Stomach (tissue), 9 donors: ENCODE data around the gene BAIAP2L1. TPM values are rescaled to one million over a fixed set of nuclear protein-coding genes. Genes with fewer than 3 reads are reported as not detected.

Experiments
- DNase-seq, 2 donors: peaks; one replicate each; pipeline versions ENCODE4 v3.0.0 to v3.0.0-alpha.2; 2013 to 2019
- H3K27ac ChIP-seq, 5 donors: fragments of 200-600 bp in 4 of 5; sonication (generic) in 4 of 5; one replicate each; pipeline ENCODE4 v1.5.1; 2013 to 2019; ENCODE audit warnings: mild to moderate bottlenecking in 1 of 5, moderate library complexity in 1 of 5
- H3K27me3 ChIP-seq, 3 donors: fragments of 200-600 bp; sonication (generic); one replicate each; pipeline ENCODE4 v1.5.1; 2017 to 2019; ENCODE audit warnings: mixed run types in 1 of 3
- H3K36me3 ChIP-seq, 4 donors: fragments of 200-600 bp; sonication (generic); 1 replicate in 3 of 4; 2 replicates in 1 of 4; pipeline ENCODE4 v1.5.1; 2016 to 2019
- H3K4me1 ChIP-seq, 4 donors: fragments of 200-600 bp; sonication (generic); one replicate each; pipeline ENCODE4 v1.5.1; 2016 to 2019
- H3K4me3 ChIP-seq, 4 donors: fragments of 200-600 bp; sonication (generic) in 3 of 4; one replicate each; pipeline ENCODE4 v1.5.1; 2016 to 2019; ENCODE audit warnings: mild to moderate bottlenecking in 1 of 4
- H3K9me3 ChIP-seq, 4 donors: fragments of 200-600 bp; sonication (generic); one replicate each; pipeline ENCODE4 v1.5.1; 2016 to 2019
- EP300 ChIP-seq: sonication (generic); formaldehyde crosslinking; IDR thresholded peaks from one replicate; pipeline ENCODE4 v1.6.1; 2017; ENCODE audit warnings: antibody characterized with exemption
- POLR2A ChIP-seq, 4 donors: fragments of 450-650 bp; IDR thresholded peaks; one replicate each; pipeline ENCODE4 v1.6.1; 2016; ENCODE audit warnings: antibody characterized with exemption in 4 of 4, control low read depth in 2 of 4, mild to moderate bottlenecking in 1 of 4, moderate library complexity in 1 of 4
- POLR2AphosphoS5 ChIP-seq, 3 donors: sonication (generic); formaldehyde crosslinking; IDR thresholded peaks; one replicate each; pipeline ENCODE4 v1.6.1; 2016; ENCODE audit warnings: antibody characterized with exemption in 3 of 3
- WGBS, 5 donors: extraction: QIAGEN DNeasy Blood & Tissue Kit in 3 of 5; methylation state at CpG; one replicate each; pipeline versions ENCODE4 v1.1.5 to v1.1.7; 2013 to 2018; 5-methylcytosine and 5-hydroxymethylcytosine counted together
- intact Hi-C: fragments of 100-400 bp; cut with DNase I; formaldehyde crosslinking; loops from one replicate; pipeline ENCODE4 v1.15.1; 2023; ENCODE audit warnings: low total_unique reads
- polyA plus RNA-seq, 3 donors: library from polyadenylated mRNA; stranded (reverse); fragments of 200-250 nt; gene quantifications; one replicate each; pipeline ENCODE4 v1.2.3, GENCODE V29; 2013
- total RNA-seq, 5 donors: library from RNA; depleted of rRNA; stranded (reverse); fragments of >200 nt; gene quantifications; one replicate each; pipeline versions ENCODE4 v1.1.0 to v1.2.3, GENCODE V29; 2014 to 2016
- TF ChIP-seq, protein P1 (sequence below), 7 experiments: fragments of 450-650 bp in 4 of 7; fragments of 200-600 bp in 3 of 7; sonication (generic) in 3 of 7; IDR thresholded peaks; one replicate each; pipeline ENCODE4 v1.5.1; 2016 to 2019; ENCODE audit warnings: antibody characterized with exemption in 7 of 7, control low read depth in 2 of 7, mild to moderate bottlenecking in 1 of 7
- donor health status: healthy with polysubstance abuse.
- donor health status: Bipolar disorder and iron deficiency.
- donor health status: healthy.

The BAIAP2L1 gene
- total and polyA plus RNA-seq, 8 donors, result 20.6 to 78.2 (median 50.0) TPM

DNA sequence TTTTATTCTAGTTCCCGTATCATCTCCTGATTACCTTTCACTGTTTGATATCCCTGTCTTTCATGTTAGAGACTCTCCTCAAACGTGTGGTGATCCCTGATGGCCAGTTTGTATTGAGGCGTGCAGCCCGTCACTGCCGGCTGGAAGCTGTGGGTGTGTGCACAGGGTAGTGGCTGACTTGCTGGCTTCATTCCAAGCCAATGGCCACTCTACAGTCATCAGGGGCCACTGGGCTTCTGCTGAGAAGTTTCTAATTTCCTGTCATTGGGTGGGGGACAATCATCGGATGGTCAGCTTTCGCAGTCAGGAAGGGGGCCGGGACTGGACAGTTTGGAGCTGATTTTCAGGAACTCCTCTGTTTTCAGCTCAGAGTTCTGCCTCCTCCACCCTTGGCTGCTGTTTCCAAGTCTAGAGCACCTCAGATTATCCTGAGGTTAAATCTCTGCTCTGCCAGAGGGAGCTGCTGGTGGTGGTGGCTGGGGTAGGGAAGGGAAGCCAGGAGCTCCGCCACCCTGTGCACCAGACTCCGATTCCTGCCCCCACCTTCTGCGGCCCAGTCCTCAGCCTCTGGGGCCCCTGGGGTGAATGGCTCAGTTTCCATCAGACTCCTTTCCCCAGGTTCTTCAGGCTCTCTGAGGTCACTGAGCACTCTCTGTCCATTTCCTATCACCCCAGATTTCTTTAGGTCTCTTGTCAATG is 34.9 kb downstream of the BAIAP2L1 start:
- intact Hi-C loops, result no loop called here
- TF ChIP-seq POLR2A (IDR thresholded peaks at IDR 0.05), result no peak
- TF ChIP-seq, protein P1, sequence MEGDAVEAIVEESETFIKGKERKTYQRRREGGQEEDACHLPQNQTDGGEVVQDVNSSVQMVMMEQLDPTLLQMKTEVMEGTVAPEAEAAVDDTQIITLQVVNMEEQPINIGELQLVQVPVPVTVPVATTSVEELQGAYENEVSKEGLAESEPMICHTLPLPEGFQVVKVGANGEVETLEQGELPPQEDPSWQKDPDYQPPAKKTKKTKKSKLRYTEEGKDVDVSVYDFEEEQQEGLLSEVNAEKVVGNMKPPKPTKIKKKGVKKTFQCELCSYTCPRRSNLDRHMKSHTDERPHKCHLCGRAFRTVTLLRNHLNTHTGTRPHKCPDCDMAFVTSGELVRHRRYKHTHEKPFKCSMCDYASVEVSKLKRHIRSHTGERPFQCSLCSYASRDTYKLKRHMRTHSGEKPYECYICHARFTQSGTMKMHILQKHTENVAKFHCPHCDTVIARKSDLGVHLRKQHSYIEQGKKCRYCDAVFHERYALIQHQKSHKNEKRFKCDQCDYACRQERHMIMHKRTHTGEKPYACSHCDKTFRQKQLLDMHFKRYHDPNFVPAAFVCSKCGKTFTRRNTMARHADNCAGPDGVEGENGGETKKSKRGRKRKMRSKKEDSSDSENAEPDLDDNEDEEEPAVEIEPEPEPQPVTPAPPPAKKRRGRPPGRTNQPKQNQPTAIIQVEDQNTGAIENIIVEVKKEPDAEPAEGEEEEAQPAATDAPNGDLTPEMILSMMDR (IDR thresholded peaks at IDR 0.05), result no peak
- TF ChIP-seq POLR2AphosphoS5 (IDR thresholded peaks at IDR 0.05), result no peak
- TF ChIP-seq EP300, result no peak
- no peaks in the 10 kb centered on the region for H3K27me3 ChIP-seq
- H3K4me1 ChIP-seq, result peaks cover 29 to 43% (median 35%) of the 10 kb centered on the region in 4 donors
- no peaks in the 10 kb centered on the region for H3K9me3 ChIP-seq
- DNase-seq, result peak; percentile 73 to 74
- 32 to 55% (median 53%) methylated on average over 11 of the region's 11 CpGs for WGBS, 5 donors
- H3K4me3 ChIP-seq, result no peak overlapping the region
- H3K36me3 ChIP-seq, result no peaks in the 10 kb centered on the region
- peak overlapping the region; percentile 79 to 86 (median 81) for H3K27ac ChIP-seq

DNA sequence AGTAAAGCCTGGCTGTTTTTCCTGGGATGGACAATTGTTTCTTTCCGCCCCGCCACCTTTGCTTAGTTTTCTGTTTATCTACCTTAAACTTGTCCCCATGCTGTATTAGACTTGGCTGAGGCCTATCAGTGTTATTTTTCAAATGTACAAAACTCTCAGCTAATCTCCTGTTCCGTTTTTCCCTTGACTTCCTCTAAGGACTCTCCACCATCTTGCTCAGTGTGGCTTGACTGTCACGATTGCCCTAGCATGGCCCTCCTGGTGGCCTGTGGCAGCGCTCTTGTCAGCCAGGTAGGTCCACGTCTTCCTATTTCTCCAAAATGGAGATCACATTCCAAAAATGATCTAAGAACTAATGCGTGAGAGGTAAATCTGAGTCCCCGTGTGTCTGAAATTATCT is 36.7 kb downstream of the BAIAP2L1 start:
- DNase-seq, result peak in 1 of 2 donors; percentile 26
- TF ChIP-seq EP300, result no peak
- TF ChIP-seq POLR2AphosphoS5 (IDR thresholded peaks at IDR 0.05), result peak in 1 of 3 donors; percentile 24
- H3K4me3 ChIP-seq, result no peak overlapping the region
- peaks cover 34 to 47% (median 38%) of the 10 kb centered on the region in 4 donors for H3K4me1 ChIP-seq
- no peaks in the 10 kb centered on the region for H3K27me3 ChIP-seq
- WGBS, 5 donors, result 56 to 74% (median 61%) methylated on average over 8 of the region's 8 CpGs
- peak overlapping the region; percentile 63 to 85 (median 65) for H3K27ac ChIP-seq
- H3K9me3 ChIP-seq, result no peaks in the 10 kb centered on the region
- no peaks in the 10 kb centered on the region for H3K36me3 ChIP-seq
- intact Hi-C loops, result no loop called here

DNA sequence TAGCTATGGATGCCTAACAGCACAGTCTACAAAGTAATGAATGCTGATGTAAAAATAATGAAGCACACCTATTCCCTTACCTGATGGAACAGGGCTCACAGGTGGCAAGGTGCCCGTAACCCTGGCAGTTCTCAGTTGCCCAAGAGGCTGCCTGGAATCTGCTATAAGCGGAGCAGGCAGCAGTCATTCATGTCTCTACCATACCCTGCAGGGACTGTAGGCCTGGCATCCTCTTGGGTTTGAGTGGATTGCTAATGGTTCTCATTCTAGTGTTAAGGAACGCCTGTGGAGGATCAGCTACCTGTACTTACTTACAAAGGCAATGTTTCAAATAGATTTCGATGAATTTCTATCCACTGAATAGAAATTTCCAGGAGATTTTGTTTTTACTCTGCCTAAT is 38.4 kb downstream of the BAIAP2L1 start:
- Histone ChIP-seq H3K27ac (peak overlapping the region in 4 of 5 donors; percentile 26 to 77 (median 47)), H3K36me3 (no peaks in the 10 kb centered on the region), H3K27me3 (no peaks in the 10 kb centered on the region), H3K4me3 (no peak overlapping the region), H3K9me3 (no peaks in the 10 kb centered on the region), H3K4me1 (peaks cover 27 to 42% (median 36%) of the 10 kb centered on the region in 4 donors)
- intact Hi-C loops, result no loop called here
- DNase-seq, result peak in 1 of 2 donors; percentile 41
- TF ChIP-seq POLR2A (IDR thresholded peaks at IDR 0.05) (no peak), EP300 (no peak)
- WGBS, 5 donors, result 70 to 87% (median 80%) methylated on average over 4 of the region's 4 CpGs

DNA sequence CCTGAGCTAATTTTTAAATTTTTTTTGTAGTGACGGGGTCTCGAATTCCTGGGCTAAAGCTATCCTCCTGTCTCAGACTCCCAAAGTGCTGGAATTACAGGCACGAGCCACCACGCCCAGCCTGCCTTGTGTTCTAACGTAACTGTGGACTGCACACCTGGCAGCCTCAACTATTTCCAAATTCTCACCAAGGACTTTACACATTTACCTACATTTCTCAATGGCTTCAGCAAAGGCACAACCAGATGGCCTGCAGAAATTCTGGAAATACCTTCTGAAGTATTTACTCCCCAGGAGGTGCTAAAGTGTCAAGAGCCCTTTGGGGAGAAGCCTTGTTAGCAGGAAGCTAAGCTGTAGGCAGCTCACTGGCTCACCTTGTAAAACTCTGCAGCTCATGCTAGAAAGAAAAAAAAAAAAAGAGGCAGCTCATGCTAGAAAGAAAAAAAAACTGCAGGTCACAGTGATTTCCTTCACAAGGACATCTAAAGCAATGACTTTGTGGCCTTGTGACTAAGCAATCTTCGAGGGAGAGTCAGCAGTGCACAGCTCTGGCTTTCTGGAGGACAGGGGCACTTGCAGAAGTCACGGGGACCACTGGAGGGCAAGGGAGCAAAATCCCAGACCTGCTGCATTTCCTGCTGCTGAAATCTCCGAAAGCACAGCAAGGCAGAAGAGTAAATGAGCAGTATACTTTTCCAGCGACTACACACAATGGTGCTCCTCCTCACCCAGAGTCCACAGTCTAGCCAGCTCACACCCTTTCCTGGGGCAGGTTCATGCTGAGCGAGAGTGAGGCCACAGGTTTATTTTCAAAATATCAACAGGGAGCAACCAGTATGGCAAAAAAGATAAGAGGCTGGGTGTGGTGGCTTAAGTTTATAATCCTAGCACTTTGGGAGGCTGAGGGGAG is 40.4 kb downstream of the BAIAP2L1 start:
- intact Hi-C loops, result no loop called here
- WGBS, 5 donors, result 37 to 57% (median 43%) methylated on average over 10 of the region's 10 CpGs
- Histone ChIP-seq H3K36me3 (no peaks in the 10 kb centered on the region), H3K4me3 (no peak overlapping the region), H3K27me3 (no peaks in the 10 kb centered on the region), H3K4me1 (peaks cover 24 to 31% (median 28%) of the 10 kb centered on the region in 4 donors), H3K9me3 (no peaks in the 10 kb centered on the region), H3K27ac (peak overlapping the region; percentile 53 to 92 (median 72))
- peak; percentile 43 to 85 for DNase-seq
- TF ChIP-seq POLR2AphosphoS5 (IDR thresholded peaks at IDR 0.05), result peak in 1 of 3 donors; percentile 11
- TF ChIP-seq, protein P1 (IDR thresholded peaks at IDR 0.05), result no peak

DNA sequence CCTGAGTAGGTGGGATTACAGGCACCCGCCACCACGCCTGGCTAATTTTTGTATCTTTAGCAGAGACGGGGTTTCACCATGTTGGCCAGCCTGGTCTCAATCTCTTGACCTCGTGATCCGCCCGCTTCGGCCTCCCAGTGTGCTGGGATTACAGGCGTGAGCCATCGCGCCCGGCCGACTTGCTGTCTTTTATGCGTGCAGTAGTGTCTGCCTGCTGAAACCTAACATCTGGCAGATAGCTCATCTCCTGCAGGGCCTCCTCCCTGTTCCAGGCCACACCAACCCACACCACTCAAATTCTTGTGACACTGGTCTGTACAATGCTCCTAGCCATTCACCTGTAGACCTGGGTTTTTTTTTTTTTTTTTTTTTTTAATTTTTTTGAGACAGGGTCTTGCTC is 41.5 kb downstream of the BAIAP2L1 start:
- Histone ChIP-seq H3K27ac (peak overlapping the region; percentile 2 to 76 (median 66)), H3K4me1 (peaks cover 30 to 38% (median 33%) of the 10 kb centered on the region in 4 donors), H3K4me3 (no peak overlapping the region), H3K27me3 (no peaks in the 10 kb centered on the region), H3K36me3 (no peaks in the 10 kb centered on the region), H3K9me3 (no peaks in the 10 kb centered on the region)
- DNase-seq, result no peak
- intact Hi-C loops, result no loop called here
- TF ChIP-seq EP300 (no peak), POLR2AphosphoS5 (IDR thresholded peaks at IDR 0.05) (no peak), POLR2A (IDR thresholded peaks at IDR 0.05) (no peak)
- TF ChIP-seq, protein P1 (IDR thresholded peaks at IDR 0.05), result no peak
- WGBS, 5 donors, result 94 to 96% (median 95%) methylated on average over 13 of the region's 13 CpGs
